HG02943 (cell line): ENCODE data around the gene IQCH.
"Not testable (repeated sequence)": the region's sequence is repeated elsewhere in the genome, so short reads cannot be mapped to it uniquely, and the experiment has no call there.

Experiments
- ATAC-seq: cut with Tn5 transposase; IDR thresholded peaks from one replicate; pipeline ENCODE4 v1.9.1; 2021; ENCODE audit warnings: mild to moderate bottlenecking, low read depth, moderate library complexity; ENCODE audit not compliant: unreplicated experiment

Gene IQCH

DNA sequence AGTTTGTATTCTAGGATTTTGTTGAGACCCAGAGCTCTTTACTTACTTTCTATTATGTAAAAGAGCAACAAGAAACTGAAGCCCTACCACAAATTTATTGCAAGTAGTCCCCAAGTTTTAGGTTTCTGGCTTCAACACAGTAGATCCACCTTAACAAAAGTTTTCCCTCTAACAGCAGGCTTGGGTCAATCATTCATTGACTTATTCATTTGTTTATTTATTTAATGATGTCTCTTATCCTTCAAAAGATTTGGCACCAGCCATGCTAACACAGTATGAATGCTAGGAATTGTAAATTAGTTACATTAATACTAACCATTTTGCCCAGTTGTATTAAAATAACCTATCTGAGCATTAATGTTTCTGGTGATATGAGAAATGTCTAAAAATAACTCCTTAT lies 88.6 kb downstream of the IQCH start:
- no peak for ATAC-seq

GRCh38 chr15:67349634-67350033 lies 95.0 kb downstream of the IQCH start:
- no peak for ATAC-seq

DNA sequence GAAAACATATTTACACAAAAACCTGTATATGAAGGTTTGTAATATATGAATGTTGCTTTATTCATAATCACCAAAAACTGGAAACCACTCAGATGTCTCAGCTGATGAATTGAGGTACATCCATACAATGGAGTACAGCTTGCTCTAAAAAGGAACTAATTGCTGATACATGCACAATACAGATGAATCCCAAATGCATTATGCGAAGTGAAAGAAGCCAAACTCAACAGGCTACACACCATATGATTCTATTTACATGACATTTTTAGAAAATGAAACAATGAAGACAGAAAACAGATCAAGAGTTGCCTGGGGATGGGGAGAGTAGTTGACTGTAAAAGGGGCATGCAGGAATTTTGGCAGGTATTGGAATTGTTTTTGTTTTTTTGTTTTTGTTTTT lies 95.5 kb downstream of the IQCH start:
- no peak for ATAC-seq

GRCh38 chr15:67358391-67358790 lies 103.8 kb downstream of the IQCH start:
- ATAC-seq = no peak

DNA sequence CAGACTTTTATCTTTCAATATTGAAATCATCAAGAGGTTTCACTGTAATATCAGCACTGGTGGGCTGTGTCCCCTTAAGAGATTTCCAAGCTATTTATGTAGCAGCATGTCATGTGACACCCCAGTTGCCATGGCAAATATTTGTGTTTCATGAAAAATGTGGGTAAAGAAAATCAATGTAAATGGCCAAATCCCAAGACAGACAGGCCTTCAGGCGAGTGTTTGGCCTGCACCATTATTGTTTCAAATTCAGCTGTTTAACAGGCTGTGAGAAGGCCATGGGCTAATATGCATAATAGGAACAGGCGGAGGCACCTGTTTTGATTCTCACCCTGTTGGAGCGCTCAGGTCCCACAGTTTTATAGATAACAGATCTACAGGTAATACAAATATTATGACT lies 104.2 kb downstream of the IQCH start:
- no peak for ATAC-seq

- ATAC-seq = no peak
Observed at GRCh38 chr15:67359431-67360079, 105.0 kb downstream of the IQCH start.

GRCh38 chr15:67361100-67361499 lies 106.5 kb downstream of the IQCH start:
- no peak for ATAC-seq

DNA sequence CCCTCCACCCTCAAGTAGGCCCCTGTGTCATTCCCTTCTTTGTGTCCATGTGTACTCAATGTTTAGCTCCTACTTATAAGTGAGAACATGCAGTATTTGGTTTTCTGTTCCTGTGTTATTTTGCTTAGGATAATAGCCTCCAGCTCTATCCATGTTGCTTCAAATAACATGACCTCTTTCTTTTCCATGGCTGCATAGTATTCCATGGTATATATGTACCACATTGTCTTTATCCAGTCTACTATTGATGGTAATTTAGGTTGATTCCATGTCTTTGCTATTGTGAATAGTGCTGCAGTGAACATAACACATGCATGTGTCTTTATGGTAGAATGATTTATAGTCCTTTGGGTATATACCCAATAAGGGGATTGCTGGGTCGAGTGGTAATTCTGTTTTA lies 109.1 kb downstream of the IQCH start:
- ATAC-seq = not testable (repeated sequence)

DNA sequence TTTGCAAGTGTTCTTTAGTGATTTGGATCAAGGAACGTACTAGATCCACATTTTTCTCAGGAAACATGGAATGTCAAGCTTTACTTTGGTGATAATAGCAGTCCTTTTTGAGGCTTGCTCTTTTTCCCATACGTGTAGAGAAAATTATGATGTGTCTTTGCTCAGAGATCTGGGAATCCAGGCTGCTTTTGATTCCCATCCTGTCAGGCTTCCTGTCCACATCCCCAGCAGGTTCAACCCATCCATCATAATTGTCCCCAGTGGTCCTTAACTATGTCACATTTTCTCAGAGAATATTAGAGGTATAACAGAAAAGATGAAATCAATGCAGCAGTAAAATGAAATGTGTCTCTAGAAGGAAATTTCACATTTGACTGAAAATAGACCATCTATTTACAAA lies 111.4 kb downstream of the IQCH start:
- ATAC-seq = no peak

DNA sequence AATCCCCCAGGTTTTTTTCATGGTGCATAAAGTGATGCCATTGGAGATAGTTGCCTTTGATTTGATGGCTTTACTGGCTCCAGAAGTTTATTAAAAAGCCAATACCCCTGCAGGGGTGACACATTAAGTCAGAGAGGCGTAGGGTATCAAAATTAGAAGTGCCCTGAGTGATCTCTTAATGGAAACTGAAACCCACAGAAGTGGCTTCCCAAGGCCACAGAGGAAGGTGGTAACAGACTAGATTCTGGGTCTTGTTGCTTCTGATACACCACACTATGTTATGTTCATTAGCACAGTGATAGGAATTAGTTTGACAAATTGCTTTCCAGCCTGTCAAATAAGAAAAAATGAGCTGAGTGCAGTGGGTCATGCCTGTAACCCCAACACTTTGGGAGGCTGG lies 112.3 kb downstream of the IQCH start:
- no peak for ATAC-seq

DNA sequence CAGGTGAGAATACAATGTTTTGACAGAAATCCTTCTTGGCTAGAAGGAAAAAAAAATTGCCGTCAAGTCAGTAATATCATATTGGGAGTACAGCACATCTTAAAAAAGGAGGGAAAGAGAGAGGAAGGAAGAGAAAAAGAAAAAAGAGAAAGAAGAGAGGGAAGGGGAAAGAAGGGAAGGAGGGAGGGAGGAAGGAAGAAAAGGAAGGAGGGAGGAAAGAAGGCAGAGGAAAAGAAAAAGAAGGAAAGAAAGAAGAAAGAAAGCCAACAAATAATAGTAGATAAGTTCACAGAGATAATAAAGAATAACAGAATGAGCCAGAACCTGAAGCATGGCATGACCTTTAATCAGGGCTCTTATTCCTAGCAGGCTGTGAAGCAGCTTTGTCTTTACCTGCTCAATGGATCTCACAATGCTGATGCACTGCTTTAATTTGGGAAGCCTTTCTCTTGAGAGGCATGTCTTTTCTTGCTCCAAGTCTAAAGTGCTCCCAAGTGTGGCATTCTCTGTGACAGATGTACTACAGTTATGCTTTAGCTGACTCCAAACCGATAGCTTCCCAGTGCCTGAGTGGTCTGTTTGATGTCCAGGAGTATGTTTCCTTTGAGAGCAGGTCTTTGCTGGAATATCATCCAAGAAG lies 114.9 kb downstream of the IQCH start:
- no peak for ATAC-seq

GRCh38 chr15:67370206-67370954 lies 115.8 kb downstream of the IQCH start:
- no peak for ATAC-seq

DNA sequence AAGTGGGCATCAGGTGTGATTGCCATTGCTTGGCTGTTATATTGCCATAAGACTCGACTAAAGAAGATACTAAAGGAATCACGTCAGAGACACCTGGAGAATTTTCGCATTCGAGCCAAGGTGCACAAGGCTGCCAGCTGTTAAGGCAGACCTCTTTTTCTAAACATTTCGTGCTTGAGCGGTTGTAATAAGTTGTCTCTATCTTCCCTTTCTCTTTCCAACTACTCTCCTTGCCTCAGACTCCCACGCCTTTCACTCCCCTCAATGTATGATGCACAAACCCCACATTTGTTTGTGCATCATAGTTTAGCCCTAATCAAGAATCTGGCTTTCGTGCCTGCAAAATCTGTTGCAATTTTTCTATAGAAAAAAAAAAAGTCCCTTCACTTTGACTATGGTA lies 118.0 kb downstream of the IQCH start:
- ATAC-seq = no peak

- ATAC-seq = no peak
Observed at GRCh38 chr15:67372986-67373675, 118.5 kb downstream of the IQCH start.

DNA sequence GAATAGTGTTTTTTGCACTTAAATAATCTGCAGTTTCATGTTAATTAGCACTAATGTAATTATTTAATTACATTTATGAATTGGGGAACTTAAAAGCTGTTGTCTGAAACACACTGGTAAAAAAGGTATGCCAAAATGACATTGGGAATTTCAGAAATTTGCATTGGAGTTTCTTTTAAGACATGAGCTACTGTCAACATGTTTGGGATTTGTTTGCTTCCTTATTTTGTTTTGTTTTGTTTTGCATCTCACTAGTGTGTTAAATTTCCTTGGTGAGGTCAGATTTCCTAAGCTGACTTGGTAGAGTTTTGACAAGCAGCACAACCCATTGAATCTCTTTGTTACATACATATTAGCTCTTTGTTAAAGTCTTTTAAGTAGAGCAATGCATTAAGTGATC lies 119.4 kb downstream of the IQCH start:
- no peak for ATAC-seq

GRCh38 chr15:67379530-67379929 lies 124.9 kb downstream of the IQCH start:
- ATAC-seq = no peak

- ATAC-seq = no peak
Observed at GRCh38 chr15:67380921-67381320, 126.3 kb downstream of the IQCH start.

- ATAC-seq = no peak
Observed at GRCh38 chr15:67381416-67382045, 126.9 kb downstream of the IQCH start.

- no peak for ATAC-seq
Observed at GRCh38 chr15:67382723-67383122, 128.1 kb downstream of the IQCH start.

- ATAC-seq = no peak
Observed at GRCh38 chr15:67383899-67384298, 129.3 kb downstream of the IQCH start.

GRCh38 chr15:67384761-67385160 lies 130.2 kb downstream of the IQCH start:
- no peak for ATAC-seq
